ENCODE results near the gene TNS1. TPM values are rescaled to one million over a fixed set of nuclear protein-coding genes. Genes with fewer than 3 reads are reported as not detected.

The TNS1 gene
- total RNA-seq, 1 donor from 2014 or later, result 7.9 TPM

- H3K4me1 Mint-ChIP-seq (ENCODE audit: low read depth), result peaks cover 18% of the 10 kb centered on the region
- H3K9me3 Mint-ChIP-seq (ENCODE audit: low read depth), result no peaks in the 10 kb centered on the region
Observed at GRCh38 chr2:217952409-217952808, 50.4 kb downstream of the TNS1 start.

GRCh38 chr2:217951521-217952247, 51.1 kb downstream of the TNS1 start:
- Mint-ChIP-seq H3K4me1 (ENCODE audit: low read depth) (peaks cover 20% of the 10 kb centered on the region), H3K27ac (no peak overlapping the region), H3K9me3 (ENCODE audit: low read depth) (no peaks in the 10 kb centered on the region), H3K27me3 (peaks cover 35% of the 10 kb centered on the region), H3K4me3 (ENCODE audit: low read depth) (no peak overlapping the region), H3K36me3 (ENCODE audit: insufficient read depth) (no peaks in the 10 kb centered on the region)
- no peak for DNase-seq (ENCODE audit: low spot score, unreplicated experiment)
- no peak for TF ChIP-seq CTCF (IDR thresholded peaks at IDR 0.05; ENCODE audit: unreplicated experiment)

More at GRCh38 chr2:217952409-217952808, 50.4 kb downstream of the TNS1 start:
- no peak for DNase-seq (ENCODE audit: low spot score, unreplicated experiment)
- no peak overlapping the region for H3K27ac Mint-ChIP-seq
- H3K36me3 Mint-ChIP-seq (ENCODE audit: insufficient read depth), result no peaks in the 10 kb centered on the region
- H3K27me3 Mint-ChIP-seq, result peaks cover 31% of the 10 kb centered on the region
- H3K4me3 Mint-ChIP-seq (ENCODE audit: low read depth), result no peak overlapping the region
- TF ChIP-seq CTCF (IDR thresholded peaks at IDR 0.05; ENCODE audit: unreplicated experiment), result no peak

- H3K27me3 Mint-ChIP-seq, result peaks cover 35% of the 10 kb centered on the region
- no peak overlapping the region for H3K27ac Mint-ChIP-seq
- no peak for DNase-seq (ENCODE audit: low spot score, unreplicated experiment)
- no peak overlapping the region for H3K4me3 Mint-ChIP-seq (ENCODE audit: low read depth)
- H3K9me3 Mint-ChIP-seq (ENCODE audit: low read depth), result no peaks in the 10 kb centered on the region
- no peaks in the 10 kb centered on the region for H3K36me3 Mint-ChIP-seq (ENCODE audit: insufficient read depth)
- no peak for TF ChIP-seq CTCF (IDR thresholded peaks at IDR 0.05; ENCODE audit: unreplicated experiment)
- H3K4me1 Mint-ChIP-seq (ENCODE audit: low read depth), result peaks cover 20% of the 10 kb centered on the region
Observed at GRCh38 chr2:217951091-217951490, 51.7 kb downstream of the TNS1 start.

GRCh38 chr2:217950401-217950871, 52.4 kb downstream of the TNS1 start:
- peaks cover 20% of the 10 kb centered on the region for H3K4me1 Mint-ChIP-seq (ENCODE audit: low read depth)
- DNase-seq (ENCODE audit: low spot score, unreplicated experiment), result no peak
- TF ChIP-seq CTCF (IDR thresholded peaks at IDR 0.05; ENCODE audit: unreplicated experiment), result no peak
- peaks cover 38% of the 10 kb centered on the region for H3K27me3 Mint-ChIP-seq
- H3K9me3 Mint-ChIP-seq (ENCODE audit: low read depth), result no peaks in the 10 kb centered on the region
- H3K4me3 Mint-ChIP-seq (ENCODE audit: low read depth), result no peak overlapping the region
- H3K36me3 Mint-ChIP-seq (ENCODE audit: insufficient read depth), result no peaks in the 10 kb centered on the region
- no peak overlapping the region for H3K27ac Mint-ChIP-seq

GRCh38 chr2:217949447-217949846, 53.3 kb downstream of the TNS1 start:
- Mint-ChIP-seq H3K36me3 (ENCODE audit: insufficient read depth) (no peaks in the 10 kb centered on the region), H3K4me1 (ENCODE audit: low read depth) (peaks cover 27% of the 10 kb centered on the region), H3K27me3 (peaks cover 38% of the 10 kb centered on the region), H3K4me3 (ENCODE audit: low read depth) (no peak overlapping the region), H3K27ac (no peak overlapping the region), H3K9me3 (ENCODE audit: low read depth) (no peaks in the 10 kb centered on the region)
- TF ChIP-seq CTCF (IDR thresholded peaks at IDR 0.05; ENCODE audit: unreplicated experiment), result no peak
- no peak for DNase-seq (ENCODE audit: low spot score, unreplicated experiment)
